A549 (cell line): ENCODE data around the gene ZFYVE28. TPM values are rescaled to one million over a fixed set of nuclear protein-coding genes. Genes with fewer than 3 reads are reported as not detected.

Source experiments
- ATAC-seq, 2 experiments: fragments of 200-7000 bp in 1 of 2; fragments of >200 bp in 1 of 2; cut with Nextera tagmentation in 1 of 2; cut with Tn5 transposase in 1 of 2; 3 replicates each; pipeline versions ENCODE4 v1.8.0 to v1.9.1; 2018 to 2020; ENCODE audit warnings: mild to moderate bottlenecking in 1 of 2, moderate library complexity in 1 of 2
- CTCF ChIA-PET: fragments of 300-600 bp; sonication (Branson Sonifier 250); formaldehyde crosslinking; extraction: SDS; loops from one replicate; lab custom pipeline; 2021; ENCODE audit warnings: antibody characterized with exemption, inconsistent platforms; lab: Yijun Ruan, JAX
- POLR2A ChIA-PET: fragments of 350-600 bp; formaldehyde crosslinking; extraction: SDS; loops from one replicate; lab custom pipeline; 2021; ENCODE audit warnings: antibody characterized with exemption, inconsistent platforms; lab: Yijun Ruan, JAX
- DNase-seq, 2 experiments: peaks; one replicate each; pipeline versions ENCODE4 v3.0.0 to v3.0.0-alpha.2; 2011 to 2016; ENCODE audit warnings: low read depth in 1 of 2, low spot score in 1 of 2
- FAIRE-seq: peaks from 2 replicates; lab custom pipeline; 2011; peaks lifted over from hg19 to GRCh38; lab: Jason Lieb, UNC
- H3K27ac ChIP-seq, 2 experiments: fragments of >200 bp; sonication (Bioruptor Twin); formaldehyde crosslinking; 3 replicates each; pipeline ENCODE4 v1.5.1; 2016 to 2017
- H3K4me1 ChIP-seq: fragments of >200 bp; sonication (Bioruptor Twin); formaldehyde crosslinking; 3 replicates; pipeline ENCODE4 v1.6.1; 2016
- H3K4me2 ChIP-seq: fragments of >200 bp; sonication (Bioruptor Twin); formaldehyde crosslinking; 3 replicates; pipeline ENCODE4 v1.6.1; 2016
- H3K4me3 ChIP-seq: fragments of >200 bp; sonication (Bioruptor Twin); formaldehyde crosslinking; 3 replicates; pipeline ENCODE4 v1.5.1; 2016
- H3K9me3 ChIP-seq: fragments of >200 bp; sonication (Bioruptor Twin); formaldehyde crosslinking; 3 replicates; pipeline ENCODE4 v1.6.1; 2016
- BHLHE40 ChIP-seq: IDR thresholded peaks from 2 replicates; pipeline ENCODE4 v1.6.1; 2012; ENCODE audit warnings: low read depth, low read length, inconsistent platforms
- CBX2 ChIP-seq: fragments of 200-600 bp; sonication (generic); IDR thresholded peaks from 2 replicates; pipeline ENCODE4 v1.6.1; 2016; ENCODE audit warnings: low read depth, mild to moderate bottlenecking, borderline replicate concordance
- CEBPB ChIP-seq, 2 experiments: fragments of >200 bp in 1 of 2; sonication (Bioruptor Twin) in 1 of 2; formaldehyde crosslinking in 1 of 2; IDR thresholded peaks; 2 replicates each; pipeline ENCODE4 v1.6.1; 2012 to 2016
- CHD2 ChIP-seq: fragments of 150-350 bp; IDR thresholded peaks from 2 replicates; pipeline ENCODE4 v1.6.1; 2014; ENCODE audit warnings: low read length; ENCODE audit not compliant: partially characterized antibody
- CHD4 ChIP-seq: fragments of 200-600 bp; sonication (generic); IDR thresholded peaks from 2 replicates; pipeline ENCODE4 v1.6.1; 2016; ENCODE audit warnings: antibody characterized with exemption, mild to moderate bottlenecking, borderline replicate concordance
- EP300 ChIP-seq, 2 experiments: fragments of >200 bp; sonication (Bioruptor Twin); formaldehyde crosslinking; IDR thresholded peaks; 2 replicates in 1 of 2; 3 replicates in 1 of 2; pipeline ENCODE4 v1.6.1; 2016 to 2017
- FOSL2 ChIP-seq, 2 experiments: fragments of 450-650 bp in 1 of 2; fragments of >200 bp in 1 of 2; sonication (Bioruptor Twin) in 1 of 2; formaldehyde crosslinking; IDR thresholded peaks; 2 replicates each; pipeline versions ENCODE4 v1.5.0 to v1.6.1; 2016 to 2020; ENCODE audit warnings: mild to moderate bottlenecking in 1 of 2, moderate library complexity in 1 of 2
- FOXS1 ChIP-seq: fragments of 250-450 bp; sonication (Bioruptor Pico); IDR thresholded peaks from 2 replicates; pipeline ENCODE4 v1.5.0; 2020; ENCODE audit warnings: mild to moderate bottlenecking, moderate library complexity
- HEYL ChIP-seq: fragments of 250-450 bp; sonication (Bioruptor Pico); IDR thresholded peaks from 2 replicates; pipeline ENCODE4 v1.8.0; 2021; ENCODE audit warnings: mild to moderate bottlenecking, moderate library complexity
- HOXA7 ChIP-seq: fragments of 250-450 bp; sonication (Bioruptor Pico); IDR thresholded peaks from 2 replicates; pipeline ENCODE4 v1.5.0; 2020; ENCODE audit warnings: mild to moderate bottlenecking, moderate library complexity
- HOXB13 ChIP-seq: fragments of 250-450 bp; sonication (Bioruptor Pico); IDR thresholded peaks from 2 replicates; pipeline ENCODE4 v1.5.0; 2020; ENCODE audit warnings: low read depth, mild to moderate bottlenecking, moderate library complexity
- HOXB5 ChIP-seq: fragments of 250-450 bp; sonication (Bioruptor Pico); IDR thresholded peaks from 2 replicates; pipeline ENCODE4 v1.5.0; 2020; ENCODE audit warnings: mild to moderate bottlenecking, moderate library complexity
- JUNB ChIP-seq: fragments of >200 bp; sonication (Bioruptor Twin); formaldehyde crosslinking; IDR thresholded peaks from 2 replicates; pipeline ENCODE4 v1.6.1; 2016
- NR3C1 ChIP-seq: fragments of >200 bp; sonication (Bioruptor Twin); formaldehyde crosslinking; IDR thresholded peaks from 3 replicates; pipeline ENCODE4 v1.6.1; 2017
- PHF8 ChIP-seq: fragments of 200-600 bp; sonication (generic); IDR thresholded peaks from 2 replicates; pipeline ENCODE4 v1.6.1; 2016; ENCODE audit warnings: low read depth, mild to moderate bottlenecking, antibody characterized with exemption, moderate library complexity, borderline replicate concordance
- POLR2A ChIP-seq: IDR thresholded peaks from 2 replicates; pipeline ENCODE4 v1.6.1; 2012; ENCODE audit warnings: mild to moderate bottlenecking, low read length
- POLR2AphosphoS2 ChIP-seq: conservative IDR thresholded peaks from 2 replicates; pipeline ENCODE4 v1.6.1; 2012; ENCODE audit warnings: low read length, improper control_type of control experiment, inconsistent platforms
- RAD21 ChIP-seq, 2 experiments: fragments of >200 bp in 1 of 2; sonication (Bioruptor Twin) in 1 of 2; formaldehyde crosslinking in 1 of 2; IDR thresholded peaks in 1 of 2; conservative IDR thresholded peaks in 1 of 2; 2 replicates in 1 of 2; 3 replicates in 1 of 2; pipeline ENCODE4 v1.6.1; 2012 to 2018; ENCODE audit warnings: inconsistent platforms in 1 of 2
- SREBF2 ChIP-seq: fragments of 450-650 bp; IDR thresholded peaks from 2 replicates; pipeline ENCODE4 v1.6.1; 2014; ENCODE audit warnings: mild to moderate bottlenecking, moderate library complexity
- TFCP2L1 ChIP-seq: fragments of 250-450 bp; sonication (Bioruptor Pico); IDR thresholded peaks from 2 replicates; pipeline ENCODE4 v1.5.0; 2021; ENCODE audit warnings: mild to moderate bottlenecking
- ZFP36 ChIP-seq: fragments of 450-650 bp; IDR thresholded peaks from 2 replicates; pipeline ENCODE4 v1.6.1; 2014; ENCODE audit warnings: borderline replicate concordance; ENCODE audit not compliant: partially characterized antibody
- ZNF302 ChIP-seq: fragments of 250-450 bp; sonication (Bioruptor Pico); IDR thresholded peaks from 2 replicates; pipeline ENCODE4 v1.9.0; 2021; ENCODE audit warnings: inconsistent platforms, mild to moderate bottlenecking, moderate library complexity
- ZSCAN20 ChIP-seq: fragments of 250-450 bp; sonication (Bioruptor Pico); IDR thresholded peaks from 2 replicates; pipeline ENCODE4 v1.8.0; 2022; ENCODE audit warnings: mild to moderate bottlenecking, moderate library complexity
- WGBS: methylation state at CpG from one replicate; pipeline ENCODE4 v1.1.6; 2017; ENCODE audit errors: missing lambda C conversion rate; 5-methylcytosine and 5-hydroxymethylcytosine counted together
- polyA plus RNA-seq, 4 experiments: library from polyadenylated mRNA; depleted of rRNA in 3 of 4; stranded (reverse); fragments of >200 nt; fragmentation: RNase III in 1 of 4; extraction: RNeasy Plus Mini Kit Qiagen cat#74134 plus additional on column Dnase treatment in 1 of 4; gene quantifications; 2 replicates in 3 of 4; 3 replicates in 1 of 4; pipeline ENCODE4 v1.2.3, GENCODE V29; 2011 to 2017

ZFYVE28 gene
- polyA plus RNA-seq, 2 of the 4 experiments (the other 2 are of a cell fraction): 2.1 to 2.3 TPM

DNA sequence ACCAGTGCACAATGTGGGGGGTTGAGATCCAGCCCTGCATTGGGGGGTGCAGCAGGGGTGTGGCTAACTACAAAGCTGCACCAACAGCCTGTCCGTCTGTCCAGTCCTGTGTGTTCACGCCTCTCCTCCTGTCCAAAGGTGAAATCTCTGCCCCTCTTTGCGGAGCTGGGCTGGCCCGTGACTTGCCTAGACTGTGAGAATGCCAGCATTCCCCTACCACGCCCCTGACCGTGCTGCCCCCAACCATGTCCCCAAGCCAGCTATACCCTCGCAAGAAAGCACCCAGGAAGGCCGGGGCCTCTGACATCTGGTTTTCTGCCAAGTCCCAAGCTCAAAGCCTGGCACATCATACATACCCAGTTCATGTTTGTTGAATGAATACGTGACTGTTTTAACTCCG lies 19.2 kb downstream of the ZFYVE28 start:
- Histone ChIP-seq H3K9me3 (no peaks in the 10 kb centered on the region), H3K27ac (no peak overlapping the region), H3K4me2 (no peak overlapping the region), H3K4me1 (peaks cover 7% of the 10 kb centered on the region; the same call in 2 of the 3 replicates), H3K4me3 (no peak overlapping the region)
- no peak for FAIRE-seq
- no peak for TF ChIP-seq ZFP36
- 95% methylated on average over 9 of the region's 10 CpGs for whole genome bisulfite sequencing
- CTCF ChIA-PET: interaction anchor here (2.0 kb wide), 1 partner anchor 14 kb away, joined by 5 read pairs; no protein-coding TSS in a partner anchor
- ATAC-seq: no peak
- no peak for DNase-seq
- POLR2A ChIA-PET: no interaction called here

GRCh38 chr4:2397596-2398379 lies 20.7 kb downstream of the ZFYVE28 start:
- no peak for FAIRE-seq
- no peak overlapping the region for H3K4me3 ChIP-seq
- TF ChIP-seq HEYL (CRISPR knock-in tag) (no peak), FOSL2 (IDR thresholded peaks at IDR 0.05) (no peak), FOSL2 (CRISPR knock-in tag; IDR thresholded peaks at IDR 0.05) (no peak), CBX2 (no peak), EP300 (IDR thresholded peaks at IDR 0.05) (no peak), RAD21 (conservative IDR thresholded peaks at IDR 0.05 in 1 of 2, IDR thresholded peaks at IDR 0.05 in 1 of 2) (no peak), HOXB5 (CRISPR knock-in tag) (no peak), JUNB (no peak), CEBPB (IDR thresholded peaks at IDR 0.05) (no peak), POLR2AphosphoS2 (no peak), ZSCAN20 (no peak), SREBF2 (no peak), BHLHE40 (no peak)
- TF ChIP-seq, all 56 proteins: peak for 0
- POLR2A ChIA-PET: no interaction called here
- WGBS: 84% methylated on average over 15 of the region's 20 CpGs
- Histone ChIP-seq H3K27ac (no peak overlapping the region), H3K4me2 (no peak overlapping the region), H3K4me1 (peaks cover 7% of the 10 kb centered on the region; the same call in 2 of the 3 replicates), H3K9me3 (no peaks in the 10 kb centered on the region)
- CTCF ChIA-PET: no interaction called here
- ATAC-seq (no peak), DNase-seq (no peak)

- peaks cover under 1% of the 10 kb centered on the region; the same call in 1 of the 3 replicates for H3K4me1 ChIP-seq
- H3K4me2 ChIP-seq: no peak overlapping the region
- TF ChIP-seq PHF8: no peak
- TF ChIP-seq ZFP36: no peak
- no peak for TF ChIP-seq POLR2A
- FAIRE-seq (no peak), DNase-seq (no peak), ATAC-seq (peak in 1 of 2 experiments; percentile 61; a peak in 2 of 6 replicates)
- POLR2A ChIA-PET: no interaction called here
- CTCF ChIA-PET: no interaction called here
- WGBS: 72% methylated on average over 21 of the region's 21 CpGs
- H3K9me3 ChIP-seq: no peaks in the 10 kb centered on the region
- H3K4me3 ChIP-seq: no peak overlapping the region
- no peak overlapping the region for H3K27ac ChIP-seq
These were observed 21.6 kb downstream of the ZFYVE28 start for GRCh38 chr4:2396781-2397368.

- DNase-seq: no peak
- H3K4me2 ChIP-seq: no peak overlapping the region
- FAIRE-seq: no peak
- no peak overlapping the region for H3K27ac ChIP-seq
- TF ChIP-seq ZNF302 (no peak), CHD2 (no peak), FOXS1 (no peak), TFCP2L1 (CRISPR knock-in tag) (no peak), HOXB13 (no peak), CBX2 (no peak), HOXA7 (CRISPR knock-in tag) (no peak), NR3C1 (no peak), POLR2AphosphoS2 (no peak), CHD4 (no peak)
- ChIA-PET CTCF (interaction anchor here (0.6 kb wide), 1 partner anchor 69 kb away, joined by 3 read pairs; no protein-coding TSS in a partner anchor), POLR2A (no interaction called here)
- no peak overlapping the region for H3K4me3 ChIP-seq
- no peaks in the 10 kb centered on the region; the same call in 2 of the 3 replicates for H3K4me1 ChIP-seq
- no peaks in the 10 kb centered on the region for H3K9me3 ChIP-seq
- ATAC-seq: no peak
- no CpG with 5 or more reads among the region's 9 CpGs for WGBS
These were observed 22.9 kb downstream of the ZFYVE28 start for GRCh38 chr4:2395584-2395983.
